Pulmonary artery endothelial cell (primary cell): Measurements from ENCODE around the gene SLC35E2B. TPM values are rescaled to one million over a fixed set of nuclear protein-coding genes. Genes with fewer than 3 reads are reported as not detected.
"Not testable (repeated sequence)": the region's sequence is repeated elsewhere in the genome, so short reads cannot be mapped to it uniquely, and the experiment has no call there.

Experiments used
- DNase-seq: peaks from one replicate; pipeline ENCODE4 v3.0.0-alpha.2; 2011; ENCODE audit warnings: low read depth, low spot score
- total RNA-seq: library from RNA; depleted of rRNA; stranded (reverse); fragments of >200 nt; gene quantifications from 2 replicates; pipeline ENCODE4 v1.2.3, GENCODE V29; 2014

SLC35E2B gene
- total RNA-seq, 1 donor from 2014 or later: 20.6 TPM

GRCh38 chr1:1704284-1704957 is 11.8 kb upstream of the SLC35E2B start:
- not testable (repeated sequence) for DNase-seq

- no peak for DNase-seq
Observed at GRCh38 chr1:1703796-1704195, 11.2 kb upstream of the SLC35E2B start.

DNA sequence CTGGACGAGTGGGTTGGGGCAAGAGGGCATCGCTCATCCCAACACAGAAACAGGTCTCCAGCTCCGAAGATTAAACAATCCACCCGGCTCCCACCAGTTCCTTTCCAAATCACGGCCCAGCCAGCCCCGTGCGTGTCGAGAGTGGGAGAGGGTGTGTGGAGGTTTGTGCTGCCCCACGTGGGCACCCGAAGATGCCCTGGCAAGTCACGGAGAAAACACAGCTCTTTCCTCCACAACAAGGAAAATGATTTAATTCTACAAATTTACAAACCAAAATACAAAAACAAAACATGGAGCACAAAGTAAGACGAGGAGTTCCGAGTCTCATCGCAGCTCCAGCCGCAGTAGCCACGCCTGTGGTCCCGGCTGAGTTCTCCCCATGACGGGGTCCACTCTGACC is 9.9 kb upstream of the SLC35E2B start:
- DNase-seq: not testable (repeated sequence)

- not testable (repeated sequence) for DNase-seq
Observed at GRCh38 chr1:1700557-1700956, 8.0 kb upstream of the SLC35E2B start.

- not testable (repeated sequence) for DNase-seq
Observed at GRCh38 chr1:1700067-1700466, 7.5 kb upstream of the SLC35E2B start.

- not testable (repeated sequence) for DNase-seq
Observed at GRCh38 chr1:1699061-1699460, 6.5 kb upstream of the SLC35E2B start.

DNA sequence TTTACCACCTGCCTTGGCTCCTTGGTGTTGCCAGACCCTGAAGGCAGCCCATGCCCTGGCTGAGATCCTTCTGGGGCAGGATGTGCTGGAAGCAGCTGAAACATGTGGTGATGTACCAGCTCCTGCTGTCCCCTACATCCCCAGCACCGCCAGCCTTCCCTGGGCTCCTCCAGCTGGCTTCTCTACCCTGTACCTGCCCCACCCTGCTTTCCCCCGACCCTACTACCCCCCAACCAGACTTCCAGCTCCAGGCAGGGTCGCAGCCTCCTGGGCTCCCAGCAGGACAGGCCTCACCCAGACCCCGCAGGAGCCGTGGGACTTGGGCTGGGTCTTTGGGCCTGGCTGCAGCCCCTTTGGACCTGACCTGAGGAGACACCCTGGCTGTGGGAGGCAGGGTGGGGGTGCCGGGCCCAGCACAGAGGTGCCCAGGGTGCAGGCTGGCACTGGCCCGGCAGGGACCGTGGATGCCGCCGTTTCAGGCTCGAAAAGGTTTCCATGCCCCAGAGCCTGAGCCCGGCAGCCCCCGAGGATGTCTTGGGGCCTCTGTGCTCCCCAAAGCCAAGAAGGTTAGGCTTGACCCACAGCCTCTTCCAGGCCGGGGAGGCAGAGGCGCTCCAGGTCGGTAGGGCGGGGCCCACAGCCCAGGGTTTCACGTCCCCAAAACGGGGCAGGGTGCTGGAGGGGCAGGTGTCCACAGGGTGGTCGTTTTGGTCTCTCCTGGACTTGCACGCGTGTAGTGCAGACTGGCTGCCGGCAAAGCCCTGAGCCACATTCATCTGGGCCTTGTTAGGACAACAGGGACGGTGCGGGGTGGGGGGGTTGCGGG is 5.0 kb upstream of the SLC35E2B start:
- DNase-seq: not testable (repeated sequence)

DNA sequence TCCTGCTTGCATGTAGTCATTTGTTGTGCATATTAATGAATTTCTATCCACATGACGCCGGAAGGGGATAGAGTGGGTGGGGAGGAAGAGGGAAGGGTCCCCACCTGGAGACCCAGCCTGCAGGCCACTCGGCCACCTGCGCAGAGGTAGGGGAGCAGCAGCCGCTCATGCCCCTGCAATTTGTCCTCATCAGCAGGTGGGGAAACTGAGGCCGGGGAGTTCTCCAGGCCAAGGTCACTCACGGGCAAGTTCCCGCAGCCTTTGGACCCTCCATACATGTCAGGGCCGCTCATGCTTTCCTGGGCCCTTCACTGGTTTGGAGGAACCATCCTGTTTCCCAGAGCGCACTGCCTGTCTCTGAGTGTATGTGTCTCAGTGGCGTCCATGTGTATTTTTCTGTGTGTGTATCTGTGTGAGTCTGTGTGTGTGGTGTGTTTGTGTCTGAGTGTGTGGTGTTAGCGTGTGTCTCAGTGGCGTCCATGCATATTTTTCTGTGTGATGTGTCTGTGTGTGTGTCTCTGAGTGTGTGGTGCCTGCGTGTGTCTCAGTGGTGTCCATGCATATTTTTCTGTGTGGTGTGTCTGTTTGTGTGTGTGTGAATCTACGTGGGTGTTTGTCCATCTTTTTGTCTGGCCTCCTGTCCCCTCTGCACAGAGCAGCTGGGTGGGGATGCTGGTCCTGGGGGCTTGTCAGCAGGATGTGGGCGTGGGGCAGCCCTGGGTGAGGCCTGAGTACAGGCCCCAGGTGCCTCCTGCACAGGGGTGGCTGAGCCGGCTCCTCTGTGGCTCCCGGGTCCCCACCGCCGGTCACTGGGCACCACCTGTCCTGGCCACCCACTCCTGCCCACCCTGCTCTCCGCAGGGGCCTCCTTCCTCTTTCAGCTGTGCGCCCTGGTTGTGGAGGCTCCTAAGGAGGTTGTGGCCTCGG is 4.1 kb upstream of the SLC35E2B start:
- not testable (repeated sequence) for DNase-seq

DNA sequence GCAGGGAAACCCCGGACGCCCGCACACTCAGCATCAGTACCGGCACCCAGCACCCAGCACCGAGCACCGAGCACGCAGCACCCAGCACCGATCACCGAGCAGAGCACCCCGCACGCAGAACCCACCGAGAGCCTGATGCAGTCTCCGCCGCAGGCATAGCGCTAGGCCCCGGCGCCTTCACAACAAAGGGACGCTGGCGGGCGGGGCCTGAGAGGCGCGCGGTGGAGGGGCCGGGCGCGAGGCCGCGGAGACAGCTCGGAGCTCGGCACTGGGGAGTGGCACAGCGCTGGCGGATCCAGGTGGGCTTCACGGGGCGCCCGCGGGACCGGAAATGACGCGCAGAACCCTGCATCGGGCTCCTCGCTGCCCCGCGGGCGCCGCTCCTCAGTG is 276 bp downstream of the SLC35E2B start:
- DNase-seq: not testable (repeated sequence)

- not testable (repeated sequence) for DNase-seq
Observed at GRCh38 chr1:1691443-1691842, 1.2 kb downstream of the SLC35E2B start.

DNA sequence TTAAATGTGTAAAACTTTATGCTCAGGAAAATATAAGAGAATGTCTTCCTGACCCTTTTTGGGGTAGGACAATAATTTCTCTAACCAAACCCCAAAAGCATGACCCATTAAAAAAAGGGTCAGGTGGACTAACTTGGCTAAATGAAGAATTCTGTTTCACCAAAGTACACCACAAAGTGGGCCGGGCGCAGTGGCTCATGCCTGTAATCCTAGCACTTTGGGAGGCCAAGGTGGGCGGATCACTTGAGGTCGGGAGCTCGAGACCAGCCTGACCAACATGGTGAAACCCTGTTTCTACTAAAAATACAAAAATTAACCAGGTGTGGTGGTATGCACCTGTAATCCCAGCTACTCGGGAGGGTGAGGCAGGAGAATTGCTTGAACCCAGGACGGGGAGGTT is 3.1 kb downstream of the SLC35E2B start:
- not testable (repeated sequence) for DNase-seq

- DNase-seq: no peak
Observed at GRCh38 chr1:1687846-1688245, 4.7 kb downstream of the SLC35E2B start.

- DNase-seq: no peak
Observed at GRCh38 chr1:1684031-1684681, 8.4 kb downstream of the SLC35E2B start.

DNA sequence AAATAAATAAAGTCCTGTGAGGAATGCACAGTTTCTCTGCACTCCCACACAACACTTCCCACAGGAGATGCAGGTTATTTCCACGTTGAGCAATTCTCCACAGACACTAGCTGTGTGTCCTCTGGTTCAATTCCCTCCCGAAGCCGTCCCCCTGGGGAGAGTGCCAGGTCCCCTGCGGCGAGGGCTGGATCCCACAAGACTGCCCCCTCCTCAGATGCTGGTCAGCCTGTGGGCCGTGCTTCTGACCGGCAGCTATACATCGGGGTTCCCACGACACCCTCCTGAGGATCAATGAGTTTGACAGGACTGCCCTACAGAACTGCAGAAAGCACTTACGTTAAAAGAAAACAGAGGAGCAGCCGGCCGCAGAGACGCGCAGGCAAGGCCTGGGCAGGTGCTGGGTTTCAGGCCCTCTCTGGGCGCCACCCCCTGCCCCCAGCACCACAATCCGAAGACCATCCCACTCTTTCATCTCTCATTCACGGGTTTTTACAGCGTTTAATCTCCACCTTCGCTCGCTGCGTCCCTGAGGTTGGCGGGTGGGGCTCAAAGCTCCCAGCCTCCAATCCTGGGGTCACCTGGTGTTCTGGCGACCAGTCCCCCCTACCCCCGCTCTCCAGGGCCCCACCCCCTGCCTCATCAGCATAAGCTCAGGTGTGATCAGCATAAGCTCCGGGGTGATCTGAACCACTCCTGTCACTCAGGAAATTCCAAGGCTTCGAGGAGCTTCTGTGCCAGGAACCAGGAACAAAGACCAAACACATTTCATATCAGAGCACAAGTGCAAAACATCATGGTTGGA is 9.3 kb downstream of the SLC35E2B start:
- DNase-seq: no peak

DNA sequence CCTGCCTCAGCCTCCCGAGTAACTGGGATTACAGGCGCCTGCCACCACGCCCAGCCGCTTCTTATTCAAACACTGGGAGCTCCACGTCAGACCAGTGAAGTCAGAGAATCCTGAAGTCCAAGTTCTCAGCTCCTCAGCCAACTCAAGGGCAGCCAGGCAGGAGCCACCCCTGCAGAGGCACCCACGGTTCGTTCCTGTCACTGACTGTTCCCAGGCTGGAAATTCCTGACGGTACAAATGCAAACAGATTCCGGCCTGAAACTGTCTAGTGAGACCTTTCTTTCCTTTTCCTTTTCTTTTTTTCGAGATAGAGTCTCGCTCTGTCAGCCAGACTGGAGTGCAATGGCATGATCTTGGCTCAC is 11.7 kb downstream of the SLC35E2B start:
- no peak for DNase-seq

DNA sequence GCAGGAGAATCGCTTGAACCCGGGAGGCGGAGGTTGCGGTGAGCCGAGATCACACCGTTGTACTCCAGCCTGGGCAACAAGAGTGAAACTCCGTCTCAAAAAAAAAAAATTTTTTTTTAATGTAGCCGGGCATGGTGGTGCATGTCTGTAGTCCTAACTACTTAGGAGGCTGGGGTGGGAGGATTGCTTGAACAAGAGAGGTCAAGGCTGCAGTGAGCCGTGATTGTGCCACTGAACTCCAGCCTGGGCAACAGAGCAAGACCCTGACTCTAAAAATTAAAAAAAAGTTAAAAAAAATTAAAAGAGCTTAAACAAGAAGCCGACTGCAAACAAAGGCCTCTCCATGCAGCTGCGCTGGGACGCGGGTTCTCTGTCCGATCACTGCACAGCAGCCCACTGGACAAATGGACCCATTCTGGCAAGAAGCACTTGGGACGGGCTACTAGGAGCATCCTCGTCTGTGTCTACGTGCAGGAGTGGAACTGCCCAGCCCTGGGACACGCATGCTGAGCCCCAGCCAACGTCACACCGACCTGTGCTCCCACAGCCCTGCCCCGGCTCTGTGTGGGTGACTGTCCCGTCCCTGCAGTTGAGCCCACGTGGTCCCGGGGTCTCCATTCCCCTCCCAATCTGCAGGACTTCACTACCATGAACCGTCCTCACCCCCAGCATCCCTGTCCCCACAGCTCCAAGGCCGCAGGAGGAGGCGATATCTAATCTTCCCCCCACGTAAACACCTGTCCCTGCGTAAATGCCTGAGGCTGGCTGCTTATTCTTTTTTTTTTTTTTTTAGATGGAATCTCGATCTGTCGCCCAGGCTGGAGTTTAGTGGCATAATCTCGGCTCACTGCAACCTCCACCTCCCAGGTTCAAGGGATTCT is 12.3 kb downstream of the SLC35E2B start:
- DNase-seq: no peak

- DNase-seq: no peak
Observed at GRCh38 chr1:1678581-1679380, 13.8 kb downstream of the SLC35E2B start.

GRCh38 chr1:1677718-1678580 is 14.6 kb downstream of the SLC35E2B start:
- DNase-seq: no peak
